ENCODE data around the gene UBE2J2. TPM values are rescaled to one million over a fixed set of nuclear protein-coding genes. Genes with fewer than 3 reads are reported as not detected.

UBE2J2 gene
- 22.1 and 29.4 TPM in 2 replicates for total RNA-seq (2016; rRNA removed; fragmentation: Illumina TruSeq; extraction: Trizol)
- 19.3 and 24.9 TPM in 2 replicates for total RNA-seq (2016; cell fraction: cytosol; rRNA removed; fragmentation: Illumina TruSeq; extraction: Trizol; ENCODE audit: low read depth)
- total RNA-seq (2016; cell fraction: insoluble cytoplasmic fraction; rRNA removed; fragmentation: Illumina TruSeq; extraction: Trizol), result 21.8 and 31.9 TPM in 2 replicates
- 32.2 and 38.5 TPM in 2 replicates for total RNA-seq (2016; cell fraction: membrane; rRNA removed; fragmentation: Illumina TruSeq; extraction: Trizol)
- total RNA-seq (2016; cell fraction: nucleus; rRNA removed; fragmentation: Illumina TruSeq; extraction: Trizol), result 23.9 and 27.0 TPM in 2 replicates
- 25.4 and 28.8 TPM in 2 replicates for polyA plus RNA-seq (2011; rRNA removed)
- 25.8 and 32.1 TPM in 2 replicates for polyA plus RNA-seq (2011; cell fraction: cytosol; rRNA removed)
- polyA plus RNA-seq (2011; cell fraction: nucleus; rRNA removed), result 48.5 and 56.3 TPM in 2 replicates
- 31.0 and 32.3 TPM in 2 replicates for polyA plus RNA-seq (2012)
- polyA plus RNA-seq (2016; cell fraction: cytosol; fragmentation: Illumina TruSeq; extraction: Trizol; ENCODE audit: low read depth), result 26.4 and 36.1 TPM in 2 replicates
- polyA plus RNA-seq (2016; cell fraction: insoluble cytoplasmic fraction; fragmentation: Illumina TruSeq; extraction: Trizol; ENCODE audit: low read depth), result 38.0 and 48.6 TPM in 2 replicates
- 40.9 and 46.8 TPM in 2 replicates for polyA plus RNA-seq (2016; cell fraction: membrane; fragmentation: Illumina TruSeq; extraction: Trizol; ENCODE audit: low read depth)
- 70.6 and 77.2 TPM in 2 replicates for polyA plus RNA-seq (2016; cell fraction: nucleus; fragmentation: Illumina TruSeq; extraction: Trizol; ENCODE audit: insufficient read depth, low read depth)
- polyA minus RNA-seq (2011; rRNA and poly(A)+ RNA removed; ENCODE audit: low replicate concordance), result 19.8 and 25.0 TPM in 2 replicates
- polyA minus RNA-seq (2011; cell fraction: cytosol; rRNA and poly(A)+ RNA removed), result 15.5 and 16.0 TPM in 2 replicates
- polyA minus RNA-seq (2011; cell fraction: nucleus; rRNA and poly(A)+ RNA removed), result 18.6 and 26.4 TPM in 2 replicates
- percentile 73 among the genes with signal in this experiment for Bru-seq, nascent RNA
- percentile 87 among the genes with signal in this experiment for BruChase-seq, experiment 1, labeled RNA remaining after a 6-hour chase
- percentile 87 among the genes with signal in this experiment for BruChase-seq, experiment 2, labeled RNA remaining after a 2-hour chase
- long read RNA-seq, experiment 1, transcript UBE2J2-202 (7 exons, 1,733 nt), result major isoform, 24 of 48 reads
- long read RNA-seq, experiment 1, transcript UBE2J2-201 (7 exons, 2,387 nt), result minor isoform, 5 of 48 reads
- long read RNA-seq, experiment 1, partial matches to known transcripts, result 2 of 48 reads
- long read RNA-seq, experiment 1, other reads (novel, unspliced or antisense), result 12 of 48 reads
- long read RNA-seq, experiment 2, transcript UBE2J2-202 (7 exons, 1,733 nt), result major isoform, 36 of 109 reads
- long read RNA-seq, experiment 2, transcript UBE2J2-204 (6 exons, 1,057 nt), result minor isoform, 9 of 109 reads
- long read RNA-seq, experiment 2, partial matches to known transcripts, result 22 of 109 reads
- long read RNA-seq, experiment 2, other reads (novel, unspliced or antisense), result 32 of 109 reads

- no peak for FAIRE-seq
- Histone ChIP-seq H3K4me3 (replicated peaks in 1 of 3; ENCODE audit: insufficient read depth in 1 of 3, low read depth in 2 of 3, low read length in 3 of 3) (peak within 1 kb of the TSS; percentile 76 to 89 (median 82)), H3K4me1 (ENCODE audit: insufficient read depth, low read length) (peaks cover 54% of the 10 kb centered on the region), H3K9me3 (ENCODE audit: low read length) (no peaks in the 10 kb centered on the region), H4K20me1 (ENCODE audit: insufficient read depth, low read length) (peaks cover 21% of the 10 kb centered on the region; the same call in 1 of the 2 replicates), H3K4me2 (ENCODE audit: low read depth, low read length) (peak within 1 kb of the TSS; percentile 94), H3K9ac (ENCODE audit: insufficient read depth, low read depth, low read length) (peak within 1 kb of the TSS; percentile 94), H3K27ac (ENCODE audit: extremely low read length, insufficient read depth, low read length) (peak within 1 kb of the TSS; percentile 64), H2AFZ (ENCODE audit: low read length) (no peak within 1 kb of the TSS), H3K36me3 (replicated peaks in 1 of 2; ENCODE audit: control insufficient read depth in 1 of 2, insufficient read depth in 2 of 2, low read length in 2 of 2) (peaks cover 4 to 10% of the 10 kb centered on the region in 2 experiments; a peak in 2 of 5 replicates), H3K27me3 (ENCODE audit: control insufficient read depth in 1 of 2, insufficient read depth in 2 of 2, low read length in 2 of 2) (no peaks in the 10 kb centered on the region; a peak in 1 of 5 replicates), H3K79me2 (ENCODE audit: insufficient read depth, low read length) (peaks cover 38% of the 10 kb centered on the region)
- WGBS (ENCODE audit: low lambda C conversion rate), result 0% methylated on average over 1 of the region's 105 CpGs
- peak; percentile 85 for ATAC-seq
- no TSS peak for BruUV-seq (replicated peaks)
- ChIA-PET POLR2A (interaction anchor here (0.6 to 2.2 kb wide), 14 partner anchors 8 to 272 kb away, joined by 3 to 11 read pairs (median 4); partner anchors contain the start of gene SDF4), CTCF (ENCODE audit: low intra/inter-chr PET ratio, low total read pairs) (no interaction called here)
- intact Hi-C loops (cut with micrococcal nuclease; ENCODE audit: unreplicated experiment) (no loop called here), in situ Hi-C loops (cut with HindIII; ENCODE audit: extremely low pct_ligation_motif_present, low pct_unique_long_range_greater_than_20kb) (no loop called here)
- DNase-seq (ENCODE audit: low spot score), result peak; percentile 77
- no peak for TF ChIP-seq TBL1XR1 (IDR thresholded peaks at IDR 0.05; ENCODE audit: borderline replicate concordance, low read length, partially characterized antibody)
- TF ChIP-seq, protein P1, sequence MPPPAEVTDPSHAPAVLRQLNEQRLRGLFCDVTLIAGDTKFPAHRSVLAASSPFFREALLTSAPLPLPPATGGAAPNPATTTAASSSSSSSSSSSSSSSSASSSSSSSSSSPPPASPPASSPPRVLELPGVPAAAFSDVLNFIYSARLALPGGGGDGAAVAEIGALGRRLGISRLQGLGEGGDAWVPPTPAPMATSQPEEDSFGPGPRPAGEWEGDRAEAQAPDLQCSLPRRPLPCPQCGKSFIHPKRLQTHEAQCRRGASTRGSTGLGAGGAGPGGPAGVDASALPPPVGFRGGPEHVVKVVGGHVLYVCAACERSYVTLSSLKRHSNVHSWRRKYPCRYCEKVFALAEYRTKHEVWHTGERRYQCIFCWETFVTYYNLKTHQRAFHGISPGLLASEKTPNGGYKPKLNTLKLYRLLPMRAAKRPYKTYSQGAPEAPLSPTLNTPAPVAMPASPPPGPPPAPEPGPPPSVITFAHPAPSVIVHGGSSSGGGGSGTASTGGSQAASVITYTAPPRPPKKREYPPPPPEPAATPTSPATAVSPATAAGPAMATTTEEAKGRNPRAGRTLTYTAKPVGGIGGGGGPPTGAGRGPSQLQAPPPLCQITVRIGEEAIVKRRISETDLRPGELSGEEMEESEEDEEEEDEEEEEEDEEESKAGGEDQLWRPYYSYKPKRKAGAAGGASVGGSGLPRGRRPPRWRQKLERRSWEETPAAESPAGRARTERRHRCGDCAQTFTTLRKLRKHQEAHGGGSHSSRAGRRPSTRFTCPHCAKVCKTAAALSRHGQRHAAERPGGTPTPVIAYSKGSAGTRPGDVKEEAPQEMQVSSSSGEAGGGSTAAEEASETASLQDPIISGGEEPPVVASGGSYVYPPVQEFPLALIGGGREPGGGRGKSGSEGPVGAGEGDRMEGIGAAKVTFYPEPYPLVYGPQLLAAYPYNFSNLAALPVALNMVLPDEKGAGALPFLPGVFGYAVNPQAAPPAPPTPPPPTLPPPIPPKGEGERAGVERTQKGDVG (CRISPR knock-in tag; IDR thresholded peaks at IDR 0.05; ENCODE audit: borderline replicate concordance), result no peak
- TF ChIP-seq, protein P2, sequence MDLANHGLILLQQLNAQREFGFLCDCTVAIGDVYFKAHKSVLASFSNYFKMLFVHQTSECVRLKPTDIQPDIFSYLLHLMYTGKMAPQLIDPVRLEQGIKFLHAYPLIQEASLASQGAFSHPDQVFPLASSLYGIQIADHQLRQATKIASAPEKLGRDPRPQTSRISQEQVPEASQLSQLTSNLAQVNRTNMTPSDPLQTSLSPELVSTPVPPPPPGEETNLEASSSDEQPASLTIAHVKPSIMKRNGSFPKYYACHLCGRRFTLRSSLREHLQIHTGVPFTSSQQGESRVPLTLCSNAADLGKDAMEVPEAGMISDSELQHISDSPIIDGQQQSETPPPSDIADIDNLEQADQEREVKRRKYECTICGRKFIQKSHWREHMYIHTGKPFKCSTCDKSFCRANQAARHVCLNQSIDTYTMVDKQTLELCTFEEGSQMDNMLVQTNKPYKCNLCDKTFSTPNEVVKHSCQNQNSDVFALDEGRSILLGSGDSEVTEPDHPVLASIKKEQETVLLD (CRISPR knock-in tag; IDR thresholded peaks at IDR 0.05; ENCODE audit: low read depth), result peak; percentile 99
- no peak for TF ChIP-seq ZSCAN9 (CRISPR knock-in tag; IDR thresholded peaks at IDR 0.05; ENCODE audit: borderline replicate concordance)
- no peak for TF ChIP-seq BCL6 (CRISPR knock-in tag; IDR thresholded peaks at IDR 0.05)
- TF ChIP-seq CHD2 (IDR thresholded peaks at IDR 0.05; ENCODE audit: low read depth, low read length), result peak; percentile 67; the same call in 1 of the 2 replicates
- no peak for TF ChIP-seq MLLT10 (CRISPR knock-in tag; IDR thresholded peaks at IDR 0.05)
- 0 out of 2 replicates have a peak, but pooled peaks have one; percentile 32 for TF ChIP-seq ZNF563 (CRISPR knock-in tag; IDR thresholded peaks at IDR 0.05)
- peak; percentile 57; the same call in 1 of the 2 replicates for TF ChIP-seq HDAC1 (CRISPR knock-in tag; IDR thresholded peaks at IDR 0.05)
- no peak for TF ChIP-seq NFIC (IDR thresholded peaks at IDR 0.05; ENCODE audit: low read length)
- TF ChIP-seq TARDBP (CRISPR knock-in tag; IDR thresholded peaks at IDR 0.05), result peak; percentile 70
- peak; percentile 90 for TF ChIP-seq GABPB1 (CRISPR knock-in tag; IDR thresholded peaks at IDR 0.05)
- no peak for TF ChIP-seq JUN (CRISPR knock-in tag; IDR thresholded peaks at IDR 0.05)
Observed at GRCh38 chr1:1273512-1274298, at the start of gene UBE2J2. Gene UBE2J2, minus strand, starts transcription at chr1:1273854. Its CDS starts 5,862 bp downstream, at chr1:1267992.

Measured in HepG2 (cell line).